Stimulated activated CD8-positive, alpha-beta memory T cell treated with anti-CD3 and anti-CD28 coated beads, Interleukin-7, amount 100 ng/mL, for 48 hours (primary cell): Measurements from ENCODE around the gene OTUD6A.
"Not testable (repeated sequence)": the region's sequence is repeated elsewhere in the genome, so short reads cannot be mapped to it uniquely, and the experiment has no call there.

Experiments
- DNase-seq, 2 donors: peaks; one replicate each; pipeline ENCODE4 v3.0.0-alpha.2; 2020; ENCODE audit warnings: low read depth in 1 of 2; ENCODE audit errors: extremely low read depth in 1 of 2

The OTUD6A gene

GRCh38 chrX:70044541-70045245 lies 17.6 kb upstream of the OTUD6A start:
- no peak for DNase-seq

- no peak for DNase-seq
Measured at GRCh38 chrX:70046978-70047377, 15.3 kb upstream of the OTUD6A start.

DNA sequence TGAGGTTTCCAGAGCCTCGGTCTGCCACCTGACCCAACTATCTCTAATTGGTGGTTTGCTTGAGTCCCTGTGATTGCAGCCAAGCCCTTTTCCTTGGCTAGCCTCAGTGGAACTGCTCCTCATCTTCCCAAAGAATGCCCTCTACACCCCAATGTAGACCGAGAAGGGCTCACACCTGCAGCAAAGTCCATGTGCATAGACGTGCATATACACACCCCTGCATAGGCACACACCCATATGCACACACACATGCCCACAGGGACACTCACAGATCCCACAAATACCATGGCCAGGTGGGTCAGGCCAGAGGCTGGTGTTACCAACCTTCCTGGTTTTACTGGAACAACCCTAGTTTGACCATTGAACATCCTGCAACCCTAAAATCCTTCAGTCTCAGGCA lies 12.9 kb upstream of the OTUD6A start:
- no peak for DNase-seq

DNA sequence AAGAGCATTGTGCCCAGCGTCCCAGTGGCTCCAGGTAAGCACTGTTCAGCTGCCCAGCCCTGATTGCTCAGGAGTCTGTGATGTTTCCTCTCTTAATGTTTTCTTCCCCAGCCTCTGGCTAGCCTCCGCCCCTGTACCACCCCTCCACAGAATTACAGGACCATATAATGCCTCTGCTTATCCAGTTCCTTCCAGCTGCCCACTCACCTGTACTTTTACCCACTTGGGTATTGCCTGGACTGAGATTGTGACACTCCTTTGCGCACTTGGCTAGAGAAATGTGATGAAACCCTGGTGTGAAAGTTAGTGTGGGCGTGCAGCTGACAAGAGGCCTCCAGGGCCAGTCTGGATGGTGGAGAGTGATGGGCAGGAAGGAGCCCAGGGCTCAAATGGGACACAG lies 12.3 kb upstream of the OTUD6A start, which contains the start of gene AWAT2:
AWAT2 (minus strand) TSS at position 14 of the 400 bp plus-strand sequence; CDS start at position 8, 6 bp downstream.
- no peak for DNase-seq

- no peak for DNase-seq
Measured at GRCh38 chrX:70052895-70053615, 9.2 kb upstream of the OTUD6A start.

- no peak for DNase-seq
Measured at GRCh38 chrX:70054391-70054790, 7.9 kb upstream of the OTUD6A start.

DNA sequence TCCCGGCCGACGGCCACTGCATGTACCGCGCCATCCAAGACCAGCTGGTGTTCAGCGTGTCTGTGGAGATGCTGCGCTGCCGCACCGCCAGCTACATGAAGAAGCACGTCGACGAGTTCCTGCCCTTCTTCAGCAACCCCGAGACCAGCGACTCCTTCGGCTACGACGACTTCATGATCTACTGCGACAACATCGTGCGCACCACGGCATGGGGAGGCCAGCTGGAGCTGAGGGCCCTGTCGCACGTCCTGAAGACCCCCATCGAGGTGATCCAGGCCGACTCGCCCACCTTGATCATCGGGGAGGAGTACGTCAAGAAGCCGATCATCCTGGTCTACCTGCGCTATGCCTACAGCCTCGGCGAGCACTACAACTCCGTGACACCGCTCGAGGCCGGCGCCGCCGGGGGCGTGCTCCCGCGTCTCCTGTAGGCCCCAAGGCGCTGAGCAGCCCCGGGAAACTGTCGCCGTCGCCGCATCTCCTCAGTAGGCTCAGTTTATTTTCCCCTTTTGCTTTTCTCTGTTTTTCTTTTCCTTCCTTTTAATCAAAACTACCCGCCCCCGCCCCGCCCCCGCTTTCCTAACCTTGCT lies 799 bp downstream of the OTUD6A start:
- DNase-seq: no peak

GRCh38 chrX:70066646-70067045 lies 4.4 kb downstream of the OTUD6A start:
- no peak for DNase-seq

DNA sequence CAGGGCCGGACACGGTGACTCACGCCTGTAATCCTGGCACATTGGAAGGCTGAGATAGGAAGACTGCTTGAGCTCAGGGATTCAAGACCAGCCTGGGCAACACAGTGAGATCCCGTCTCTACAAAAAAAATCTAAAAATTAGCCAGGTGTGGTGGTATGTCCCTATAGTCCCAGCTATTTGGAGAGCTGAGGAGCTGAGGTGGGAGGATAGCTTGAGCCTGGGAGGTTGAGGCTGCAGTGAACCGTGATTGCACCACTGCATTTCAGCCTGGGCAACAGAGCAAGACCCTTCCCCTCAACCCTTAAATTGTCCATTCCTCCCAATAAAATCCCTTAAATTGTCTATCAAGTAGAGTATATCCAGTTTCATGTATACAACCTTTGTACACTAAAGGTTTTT lies 17.0 kb downstream of the OTUD6A start:
- DNase-seq: no peak

GRCh38 chrX:70079870-70080269 lies 17.6 kb downstream of the OTUD6A start:
- no peak for DNase-seq

DNA sequence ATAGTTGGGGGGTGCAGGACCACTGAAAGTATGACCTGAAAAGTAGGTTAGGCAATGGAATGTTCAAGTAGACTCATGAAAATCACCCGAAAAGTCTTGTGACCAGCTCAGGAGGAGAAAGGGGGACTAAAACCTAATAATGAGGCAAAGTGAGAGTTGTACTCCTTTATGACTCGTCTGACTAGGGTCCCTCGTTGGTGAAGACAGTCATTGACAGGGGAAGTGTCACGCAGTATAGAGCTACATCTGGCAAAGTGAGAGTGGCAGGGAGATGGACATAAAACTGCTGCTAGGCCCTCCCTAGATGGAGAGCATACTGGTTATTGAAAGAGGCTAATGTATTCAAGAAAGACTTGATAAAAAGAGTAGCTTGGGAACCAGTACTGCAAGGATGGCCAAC lies 20.5 kb downstream of the OTUD6A start:
- DNase-seq: no peak

- no peak for DNase-seq
Measured at GRCh38 chrX:70084592-70085240, 22.5 kb downstream of the OTUD6A start.

DNA sequence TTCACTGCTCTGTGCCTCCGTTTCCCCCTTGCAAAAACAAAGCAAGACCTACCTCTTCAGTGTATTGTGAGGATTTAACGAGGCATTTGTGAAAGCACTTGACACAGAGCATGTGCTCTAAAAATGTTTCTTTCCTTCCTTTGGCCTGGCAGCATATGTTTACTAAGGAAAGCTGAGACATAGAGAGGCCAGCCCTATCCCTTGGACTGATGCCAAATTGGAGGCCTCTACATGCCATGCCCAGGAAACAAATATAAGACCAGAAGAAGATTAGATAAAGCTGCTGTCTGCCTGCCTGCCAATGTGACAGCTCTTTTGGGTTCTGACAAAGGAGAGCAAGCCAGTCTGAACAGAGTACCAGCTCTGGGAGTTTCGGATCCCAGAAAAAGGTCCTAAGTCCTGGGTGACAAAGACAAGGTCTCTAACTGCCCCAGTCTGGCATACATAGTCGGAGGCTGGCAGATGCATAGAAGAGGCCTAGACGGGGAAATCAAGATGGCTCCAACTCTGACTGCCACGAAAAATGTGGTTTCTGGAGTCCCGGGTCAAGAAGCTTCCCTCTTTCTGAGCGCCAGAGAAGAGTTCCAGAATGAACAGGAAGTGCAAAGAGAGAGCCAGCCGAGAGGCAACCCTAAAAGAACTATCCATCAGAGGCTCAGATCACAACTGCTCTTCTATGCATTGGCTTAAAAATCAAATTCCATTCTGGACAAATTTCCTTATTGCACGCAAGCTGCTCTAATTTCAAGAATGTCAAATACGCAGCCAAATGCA lies 25.8 kb downstream of the OTUD6A start:
- no peak for DNase-seq

DNA sequence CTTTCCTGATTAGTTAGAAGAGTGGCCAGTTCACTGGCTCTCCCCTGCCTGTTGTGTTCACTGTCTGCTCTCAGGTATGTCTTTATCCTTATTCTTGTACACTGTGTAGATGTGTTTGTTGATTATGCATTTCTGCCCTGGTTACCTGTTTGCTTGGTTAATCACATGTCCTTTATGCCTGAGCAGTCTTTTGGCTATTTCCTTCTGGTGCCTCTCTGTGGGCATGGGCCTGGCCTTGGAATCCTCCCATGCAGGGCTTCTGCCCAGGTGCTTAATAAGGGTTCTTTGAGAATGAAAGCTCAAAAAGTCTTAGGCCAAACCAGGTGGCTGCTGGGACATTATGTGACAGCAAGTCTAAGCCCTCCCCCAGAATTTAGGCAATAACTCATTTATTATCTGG lies 26.5 kb downstream of the OTUD6A start:
- DNase-seq: no peak

- DNase-seq: no peak
Measured at GRCh38 chrX:70089604-70090297, 27.5 kb downstream of the OTUD6A start.

- no peak for DNase-seq
Measured at GRCh38 chrX:70092247-70092646, 30.0 kb downstream of the OTUD6A start.

- DNase-seq: no peak
Measured at GRCh38 chrX:70096052-70096451, 33.8 kb downstream of the OTUD6A start.

GRCh38 chrX:70105229-70105628 lies 43.0 kb downstream of the OTUD6A start:
- DNase-seq: no peak

DNA sequence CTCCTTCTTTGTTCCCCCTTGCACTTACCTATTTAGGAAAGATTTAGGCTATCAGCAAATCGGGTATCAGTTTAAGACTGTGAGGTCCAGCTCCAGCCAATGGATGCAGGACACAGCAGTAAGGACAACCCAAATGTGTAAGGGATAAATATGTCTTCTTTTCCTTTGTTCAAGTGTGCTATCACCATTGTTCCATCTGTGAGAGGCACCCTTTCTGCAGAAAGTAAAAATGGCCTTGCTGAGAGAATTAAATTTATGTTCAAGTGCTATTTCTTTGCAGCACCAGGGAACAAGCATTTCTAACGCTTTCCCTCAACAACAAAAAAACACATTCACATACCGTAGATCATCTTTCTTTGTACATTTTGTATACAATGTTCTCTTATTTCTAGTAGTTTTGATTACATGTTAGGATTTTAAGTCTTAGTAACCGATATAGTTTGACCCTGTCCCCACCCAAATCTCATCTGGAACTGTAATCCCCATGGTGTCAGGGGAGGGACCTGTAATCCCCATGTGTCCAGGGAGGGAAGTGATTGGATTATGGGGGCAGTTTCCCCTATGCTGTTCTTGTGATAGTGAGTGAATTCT lies 49.3 kb downstream of the OTUD6A start:
- DNase-seq: not testable (repeated sequence)
